ENCODE data around the gene CIP2A. TPM values are rescaled to one million over a fixed set of nuclear protein-coding genes. Genes with fewer than 3 reads are reported as not detected.

The CIP2A gene
- total and polyA plus RNA-seq, 2 experiments from 2014 or later = 10.5 to 13.9 TPM

GRCh38 chr3:108555966-108556581, 33.2 kb downstream of the CIP2A start:
- H3K9me3 ChIP-seq (ENCODE audit: low read depth) = no peaks in the 10 kb centered on the region
- H3F3A ChIP-seq (ENCODE audit: insufficient read depth) = no peaks in the 10 kb centered on the region
- in situ Hi-C loops (cut with MboI) = loop anchor here (25.0 kb wide), 1 partner anchor 1319 kb away; no protein-coding TSS in a partner anchor
- TF ChIP-seq EZH2 (IDR thresholded peaks at IDR 0.05; ENCODE audit: insufficient read depth, poor library complexity, severe bottlenecking) (no peak), EZH2phosphoT487 (IDR thresholded peaks at IDR 0.05; ENCODE audit: insufficient read depth, low read depth) (no peak)
- H3K4me2 ChIP-seq (ENCODE audit: unreplicated experiment) = no peak overlapping the region
- peaks cover 8% of the 10 kb centered on the region for H3K4me1 ChIP-seq (ENCODE audit: insufficient read depth)
- 79% methylated on average over 2 of the region's 2 CpGs for WGBS, 2 experiments (ENCODE audit: low coverage in 1 of 2, low lambda C conversion rate in 2 of 2, missing lambda C conversion rate in 2 of 2)
- no peaks in the 10 kb centered on the region for H3K9me2 ChIP-seq (ENCODE audit: insufficient read depth)
- H3K36me3 ChIP-seq (ENCODE audit: low read depth) = no peaks in the 10 kb centered on the region; the same call in 1 of the 2 replicates
- H3K27me3 ChIP-seq (replicated peaks; ENCODE audit: insufficient read depth) = no peaks in the 10 kb centered on the region
- no peaks in the 10 kb centered on the region for H3K79me2 ChIP-seq (ENCODE audit: insufficient read depth)
- no peak overlapping the region for H3K9ac ChIP-seq
- no peak overlapping the region for H2AFZ ChIP-seq
- H3K4me3 ChIP-seq = no peak overlapping the region
- no peak for DNase-seq
- H4K20me1 ChIP-seq (ENCODE audit: insufficient read depth) = no peaks in the 10 kb centered on the region
- H3K27ac ChIP-seq = no peak overlapping the region

DNA sequence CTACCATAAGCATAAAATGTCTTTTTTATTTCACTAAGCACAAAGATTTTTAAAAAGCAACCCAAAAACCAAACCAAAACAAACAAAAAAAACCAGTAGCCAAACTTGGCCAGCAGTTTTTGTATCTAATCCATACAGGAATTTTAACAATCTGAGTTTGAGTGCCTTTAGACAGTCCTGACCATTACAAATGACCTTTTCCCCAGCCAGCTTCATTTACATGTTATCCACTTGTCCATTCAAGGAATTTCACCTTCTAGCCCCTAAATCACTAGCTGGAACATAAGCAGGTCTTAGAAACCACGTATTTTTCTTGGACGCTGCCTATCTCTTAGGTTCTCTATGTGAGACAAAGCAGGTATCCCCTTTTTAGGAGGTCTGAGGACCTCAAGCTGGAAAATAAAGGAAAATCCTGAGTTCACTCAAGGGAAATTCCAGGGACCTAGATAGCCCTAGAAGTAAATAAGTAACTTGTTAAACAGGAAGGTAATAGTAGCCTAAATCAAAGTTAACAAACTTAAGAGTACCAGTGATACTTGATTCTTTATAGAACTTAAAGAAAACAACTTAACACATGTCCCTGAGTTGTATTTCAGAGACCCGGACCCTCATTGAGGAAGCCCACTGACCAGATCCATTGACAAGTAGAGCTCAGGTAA, 34.2 kb downstream of the CIP2A start:
- H4K20me1 ChIP-seq (ENCODE audit: insufficient read depth) = no peaks in the 10 kb centered on the region
- no peak for DNase-seq
- H3K4me3 ChIP-seq = no peak overlapping the region
- H3K9me3 ChIP-seq (ENCODE audit: low read depth) = no peaks in the 10 kb centered on the region
- H3K79me2 ChIP-seq (ENCODE audit: insufficient read depth) = no peaks in the 10 kb centered on the region
- peaks cover 8% of the 10 kb centered on the region for H3K4me1 ChIP-seq (ENCODE audit: insufficient read depth)
- whole genome bisulfite sequencing, 2 experiments (ENCODE audit: low coverage in 1 of 2, low lambda C conversion rate in 2 of 2, missing lambda C conversion rate in 2 of 2) = 58 to 61% methylated on average over 3 of the region's 3 CpGs
- TF ChIP-seq EZH2 (IDR thresholded peaks at IDR 0.05; ENCODE audit: insufficient read depth, poor library complexity, severe bottlenecking) (no peak), EZH2phosphoT487 (IDR thresholded peaks at IDR 0.05; ENCODE audit: insufficient read depth, low read depth) (no peak)
- H3K27me3 ChIP-seq (replicated peaks; ENCODE audit: insufficient read depth) = no peaks in the 10 kb centered on the region
- H3K9ac ChIP-seq = no peak overlapping the region
- no peaks in the 10 kb centered on the region for H3F3A ChIP-seq (ENCODE audit: insufficient read depth)
- in situ Hi-C loops (cut with MboI) = loop anchor here (25.0 kb wide), 1 partner anchor 1318 kb away; no protein-coding TSS in a partner anchor
- no peaks in the 10 kb centered on the region; the same call in 1 of the 2 replicates for H3K36me3 ChIP-seq (ENCODE audit: low read depth)
- 0 out of 2 replicates have a peak overlapping the region, but pooled peaks have one; percentile 8 for H2AFZ ChIP-seq
- no peaks in the 10 kb centered on the region for H3K9me2 ChIP-seq (ENCODE audit: insufficient read depth)
- H3K27ac ChIP-seq = no peak overlapping the region
- H3K4me2 ChIP-seq (ENCODE audit: unreplicated experiment) = no peak overlapping the region

- in situ Hi-C loops (cut with MboI) = loop anchor here (25.0 kb wide), 1 partner anchor 1317 kb away; no protein-coding TSS in a partner anchor
- H3K9ac ChIP-seq = no peak overlapping the region
- no peaks in the 10 kb centered on the region for H3F3A ChIP-seq (ENCODE audit: insufficient read depth)
- no peak overlapping the region for H3K4me2 ChIP-seq (ENCODE audit: unreplicated experiment)
- no peaks in the 10 kb centered on the region for H3K9me3 ChIP-seq (ENCODE audit: low read depth)
- H3K9me2 ChIP-seq (ENCODE audit: insufficient read depth) = no peaks in the 10 kb centered on the region
- no peaks in the 10 kb centered on the region for H3K79me2 ChIP-seq (ENCODE audit: insufficient read depth)
- H3K4me3 ChIP-seq = no peak overlapping the region
- no peaks in the 10 kb centered on the region for H4K20me1 ChIP-seq (ENCODE audit: insufficient read depth)
- peaks cover 8% of the 10 kb centered on the region for H3K4me1 ChIP-seq (ENCODE audit: insufficient read depth)
- 0 out of 2 replicates have a peak overlapping the region, but pooled peaks have one; percentile 8 for H2AFZ ChIP-seq
- DNase-seq = peak; percentile 7
- TF ChIP-seq EZH2phosphoT487 (IDR thresholded peaks at IDR 0.05; ENCODE audit: insufficient read depth, low read depth) (no peak), EZH2 (IDR thresholded peaks at IDR 0.05; ENCODE audit: insufficient read depth, poor library complexity, severe bottlenecking) (no peak)
- no peaks in the 10 kb centered on the region; the same call in 1 of the 2 replicates for H3K36me3 ChIP-seq (ENCODE audit: low read depth)
- H3K27me3 ChIP-seq (replicated peaks; ENCODE audit: insufficient read depth) = no peaks in the 10 kb centered on the region
- H3K27ac ChIP-seq = no peak overlapping the region
Observed at GRCh38 chr3:108554229-108554628, 35.0 kb downstream of the CIP2A start.

DNA sequence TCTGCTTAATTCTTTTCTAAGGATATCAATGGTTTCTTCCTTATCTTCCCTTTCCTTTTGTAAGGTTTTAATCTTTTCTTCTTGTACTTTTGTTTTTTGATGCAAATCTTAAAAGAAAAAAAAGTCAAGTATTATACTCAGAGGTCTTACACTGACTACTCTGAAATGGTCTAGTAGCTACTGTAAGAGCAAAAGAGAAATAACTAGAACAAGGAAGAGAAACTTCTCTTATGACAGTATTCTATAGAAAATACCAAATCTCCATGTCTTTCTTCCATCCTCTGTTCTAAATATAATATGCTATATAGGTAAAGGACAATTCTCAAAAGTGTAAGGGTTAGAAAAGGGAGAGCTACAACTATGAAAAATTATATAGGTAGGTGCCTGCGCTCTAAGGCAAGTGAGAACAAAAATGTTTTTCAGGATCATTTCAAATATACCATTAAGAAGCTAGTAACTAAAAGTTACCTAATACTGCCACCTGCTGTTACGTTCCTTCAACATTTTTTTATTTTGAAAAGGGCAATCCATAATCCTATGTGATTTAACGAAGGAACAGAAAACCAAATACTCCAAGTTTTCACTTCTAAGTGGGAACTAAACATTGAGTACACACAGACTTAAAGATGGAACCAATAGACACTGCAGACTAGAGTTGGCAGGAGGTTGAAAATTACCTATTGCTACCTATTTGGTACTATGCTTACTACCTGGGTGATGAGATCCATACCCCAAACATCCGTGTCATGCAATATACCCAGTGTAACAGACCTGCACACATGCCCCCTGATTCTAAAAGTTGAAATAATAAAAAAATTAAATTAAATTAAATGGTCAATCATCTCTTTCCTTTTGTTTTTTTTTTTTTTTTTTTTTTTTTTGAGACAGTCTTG, 36.7 kb downstream of the CIP2A start:
- Histone ChIP-seq H3K27ac (no peak overlapping the region), H3K4me1 (ENCODE audit: insufficient read depth) (peaks cover 8% of the 10 kb centered on the region), H3K27me3 (replicated peaks; ENCODE audit: insufficient read depth) (no peaks in the 10 kb centered on the region), H3F3A (ENCODE audit: insufficient read depth) (no peaks in the 10 kb centered on the region), H3K9me2 (ENCODE audit: insufficient read depth) (no peaks in the 10 kb centered on the region), H4K20me1 (ENCODE audit: insufficient read depth) (no peaks in the 10 kb centered on the region), H3K9me3 (ENCODE audit: low read depth) (no peaks in the 10 kb centered on the region), H3K36me3 (ENCODE audit: low read depth) (no peaks in the 10 kb centered on the region; the same call in 1 of the 2 replicates), H3K9ac (no peak overlapping the region), H3K79me2 (ENCODE audit: insufficient read depth) (no peaks in the 10 kb centered on the region), H2AFZ (peak overlapping the region; percentile 7; the same call in 1 of the 2 replicates), H3K4me2 (ENCODE audit: unreplicated experiment) (peak overlapping the region; percentile 6), H3K4me3 (no peak overlapping the region)
- in situ Hi-C loops (cut with MboI) = loop anchor here (25.0 kb wide), 1 partner anchor 1315 kb away; no protein-coding TSS in a partner anchor
- DNase-seq = peak; percentile 65
- TF ChIP-seq EZH2phosphoT487 (IDR thresholded peaks at IDR 0.05; ENCODE audit: insufficient read depth, low read depth) = no peak
- no peak for TF ChIP-seq EZH2 (IDR thresholded peaks at IDR 0.05; ENCODE audit: insufficient read depth, poor library complexity, severe bottlenecking)
- 43% methylated on average over 4 of the region's 4 CpGs for WGBS, 2 experiments (ENCODE audit: low coverage in 1 of 2, low lambda C conversion rate in 2 of 2, missing lambda C conversion rate in 2 of 2)
